GM21825 (cell line): ENCODE measurements around the gene ZNF444.
A peak's percentile ranks its signal among the peaks of the same experiment; 100 is the strongest.

Experiments
- ATAC-seq: cut with Tn5 transposase; IDR thresholded peaks from one replicate; pipeline ENCODE4 v1.9.1; 2021; ENCODE audit warnings: mild to moderate bottlenecking, moderate library complexity; ENCODE audit not compliant: unreplicated experiment

ZNF444 gene

DNA sequence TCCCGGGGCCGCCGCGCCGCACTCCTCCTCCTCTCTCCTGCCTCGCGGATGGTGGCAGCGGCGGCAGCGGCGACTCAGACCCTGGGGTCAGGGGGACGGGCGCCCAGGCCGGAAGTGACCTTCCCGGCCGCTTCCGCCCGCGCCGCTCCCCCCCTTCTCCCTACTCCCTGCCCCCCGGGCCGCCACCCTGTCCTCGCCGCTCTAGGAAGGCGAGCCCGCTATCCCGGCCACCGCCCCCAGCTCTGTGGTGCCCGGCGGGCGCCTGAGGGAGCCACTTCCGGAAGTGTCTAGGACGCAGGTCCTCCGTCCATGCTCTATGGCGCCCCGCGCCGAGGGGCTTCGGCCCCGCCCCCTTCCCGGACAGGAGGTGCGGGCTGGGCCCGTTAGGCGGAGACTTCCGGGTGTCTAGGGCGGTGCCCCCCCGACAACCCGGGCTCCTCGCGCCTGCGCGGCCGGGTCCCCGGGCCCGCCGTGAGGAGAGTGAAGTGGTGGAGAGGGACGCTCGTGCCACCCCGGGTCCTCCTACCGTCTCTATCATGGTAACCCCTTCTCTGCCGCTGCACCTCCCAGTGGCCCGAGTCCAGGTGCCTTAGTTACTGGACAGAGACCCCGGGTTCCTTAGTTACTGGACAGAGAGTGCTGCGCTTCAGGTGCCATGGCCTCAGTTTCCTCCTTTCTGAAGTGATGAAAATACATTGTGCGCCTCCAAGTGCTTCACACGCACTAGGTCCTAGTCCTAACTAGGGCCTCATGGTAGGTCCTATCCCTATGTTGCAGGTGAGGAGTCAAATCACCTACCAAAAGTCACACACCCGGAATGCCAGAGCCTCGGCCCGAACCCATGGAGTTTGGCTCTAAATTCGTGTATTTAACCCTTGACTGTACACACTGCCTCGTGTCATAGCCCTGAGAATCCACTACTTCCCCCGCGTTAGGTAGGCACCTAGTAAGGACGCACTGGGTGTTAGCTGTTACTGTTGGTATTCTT is 19.6 kb upstream of the ZNF444 start, which contains the start of gene ZNF787:
Gene ZNF787 (minus strand): TSS at position 116 of the 988 bp plus-strand sequence. CDS start 18,078 bp downstream, outside the sequence.
- ATAC-seq: peak; percentile 79

DNA sequence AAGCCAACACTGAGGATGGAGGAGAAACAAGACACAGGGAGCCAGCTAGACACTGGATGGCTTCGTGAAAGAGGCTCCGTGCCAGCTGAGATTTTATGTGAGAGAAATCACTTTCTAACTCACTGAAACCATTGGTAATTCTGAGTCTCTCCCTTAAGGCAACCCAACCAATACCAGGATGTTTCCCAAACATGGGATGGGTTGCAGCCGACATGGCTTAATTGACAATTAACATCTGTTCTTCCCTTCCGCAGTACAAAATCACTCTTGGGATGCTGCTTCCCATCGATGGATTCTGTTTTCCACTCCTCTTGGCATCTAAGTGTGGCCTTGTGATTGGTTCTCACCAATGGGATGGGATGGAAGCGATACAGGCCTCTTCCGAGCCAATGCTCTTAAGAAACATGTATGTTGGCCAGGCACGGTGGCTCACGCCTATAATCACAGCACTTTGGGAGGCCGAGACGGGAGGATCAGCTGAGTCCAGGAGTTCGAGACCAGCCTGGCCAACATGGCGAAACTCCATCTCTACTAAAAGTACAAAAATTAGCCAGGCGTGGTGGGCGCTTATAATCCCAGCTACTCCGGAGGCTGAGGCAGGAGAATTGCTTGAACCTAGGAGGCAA is 17.7 kb upstream of the ZNF444 start:
- ATAC-seq: no peak

DNA sequence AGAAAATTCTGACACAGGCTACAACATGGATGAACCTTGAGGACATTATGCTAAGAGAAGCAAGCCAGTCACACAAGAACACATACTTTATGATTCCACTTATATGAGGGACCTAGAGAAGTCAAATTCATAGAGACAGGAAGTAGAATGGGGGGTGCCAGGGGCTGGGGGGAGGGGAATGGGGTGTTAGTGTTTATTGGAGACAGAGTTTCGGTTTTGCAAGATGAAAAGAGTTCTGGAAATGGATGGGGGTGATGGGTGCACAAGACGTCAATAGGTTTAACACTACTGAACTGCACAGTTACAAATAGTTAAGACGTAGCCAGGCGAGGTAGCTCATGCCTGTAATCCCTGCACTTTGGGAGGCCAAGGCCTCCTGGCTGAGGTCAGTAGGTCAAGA is 16.5 kb upstream of the ZNF444 start:
- ATAC-seq: no peak

DNA sequence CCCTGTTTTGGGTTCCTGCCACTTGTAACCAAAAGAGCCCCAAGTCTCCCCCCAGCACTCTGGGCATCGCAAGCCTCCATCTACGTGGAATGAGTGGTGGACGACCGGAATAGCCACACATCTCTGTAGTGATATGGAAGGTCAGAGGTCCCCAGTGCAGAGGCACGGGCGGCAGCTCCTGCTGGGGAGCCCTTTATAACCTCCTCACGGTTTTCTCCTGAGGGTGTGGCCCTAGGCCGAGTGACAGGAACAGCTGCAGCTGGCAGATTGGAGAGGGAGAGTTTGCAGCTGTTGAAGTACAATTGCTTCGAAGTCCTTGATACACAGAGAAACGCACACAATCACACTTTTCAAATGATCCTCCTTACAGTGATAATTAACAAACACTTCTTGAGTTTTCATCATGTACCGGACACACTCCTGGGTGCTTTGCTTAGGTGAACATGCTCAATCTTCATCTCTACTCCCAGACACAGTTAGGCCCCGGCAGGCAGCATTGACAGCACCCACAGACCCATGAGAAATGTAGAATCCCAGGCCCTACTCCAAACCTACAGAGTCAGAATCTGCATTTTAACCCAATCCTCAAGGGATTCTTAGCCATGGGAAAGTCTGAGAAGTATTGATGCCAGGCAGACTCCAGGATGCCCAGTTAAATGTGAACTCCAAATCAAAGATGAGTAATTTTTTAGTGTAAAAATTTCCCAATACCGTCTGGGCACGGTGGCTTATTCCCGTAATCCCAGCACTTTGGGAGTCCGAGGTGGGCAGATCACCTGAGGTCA is 15.1 kb upstream of the ZNF444 start:
- ATAC-seq: no peak

DNA sequence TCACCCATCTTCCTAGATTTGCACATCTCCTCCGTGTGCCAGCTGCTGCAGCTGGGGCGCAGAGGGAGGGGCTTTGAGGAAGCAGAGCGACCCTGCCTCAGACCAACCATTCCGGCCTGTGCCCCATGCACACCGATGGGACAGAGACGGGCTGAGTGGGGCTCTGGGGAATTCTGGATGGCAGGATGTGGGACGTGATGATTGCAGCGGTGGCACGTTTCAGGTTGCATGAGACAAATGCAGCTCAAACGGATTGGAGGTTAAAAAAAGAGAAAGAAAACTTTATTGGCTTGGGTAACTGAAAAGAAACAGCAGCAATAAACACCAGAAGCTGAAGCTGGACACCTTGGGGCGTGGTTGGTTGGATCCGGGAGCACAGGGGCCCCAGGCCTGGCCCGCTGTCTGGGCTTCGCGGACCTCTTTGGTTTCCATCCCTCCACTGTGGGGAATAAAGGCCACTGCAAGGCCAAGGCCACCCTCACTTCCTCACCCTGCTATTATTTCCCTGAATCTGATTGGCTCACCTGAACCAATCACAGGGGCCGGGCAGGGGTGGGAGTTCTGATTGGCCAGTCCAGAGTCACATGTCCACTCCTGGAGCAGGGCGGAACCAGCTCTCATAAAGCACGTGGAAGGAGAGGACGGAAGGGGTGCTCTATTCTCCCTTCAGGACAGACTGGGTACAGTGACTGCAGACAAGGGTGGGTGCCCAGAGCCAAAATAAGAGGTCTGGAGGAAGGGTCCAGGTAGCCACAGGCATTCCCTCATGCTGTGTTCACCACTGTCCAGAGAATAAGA is 13.9 kb upstream of the ZNF444 start:
- no peak for ATAC-seq

DNA sequence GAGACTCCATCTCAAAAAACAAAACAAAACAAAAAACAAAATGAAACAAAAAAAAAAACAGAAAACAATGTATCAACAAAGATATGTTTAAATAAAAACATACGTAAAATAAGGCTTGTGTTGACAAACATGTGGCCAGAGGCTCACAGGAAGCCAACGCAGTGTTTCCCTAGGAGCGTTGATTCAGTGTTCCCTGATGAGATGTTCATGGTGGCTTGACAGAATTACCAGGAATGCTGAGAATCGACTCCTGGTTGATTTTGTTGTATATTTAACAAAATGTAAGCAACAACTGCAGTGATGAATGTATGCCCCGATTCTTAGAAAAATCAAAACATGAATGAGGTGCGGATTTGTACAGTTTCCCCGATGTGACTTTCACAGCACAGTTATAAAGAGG is 11.1 kb upstream of the ZNF444 start:
- ATAC-seq: no peak

DNA sequence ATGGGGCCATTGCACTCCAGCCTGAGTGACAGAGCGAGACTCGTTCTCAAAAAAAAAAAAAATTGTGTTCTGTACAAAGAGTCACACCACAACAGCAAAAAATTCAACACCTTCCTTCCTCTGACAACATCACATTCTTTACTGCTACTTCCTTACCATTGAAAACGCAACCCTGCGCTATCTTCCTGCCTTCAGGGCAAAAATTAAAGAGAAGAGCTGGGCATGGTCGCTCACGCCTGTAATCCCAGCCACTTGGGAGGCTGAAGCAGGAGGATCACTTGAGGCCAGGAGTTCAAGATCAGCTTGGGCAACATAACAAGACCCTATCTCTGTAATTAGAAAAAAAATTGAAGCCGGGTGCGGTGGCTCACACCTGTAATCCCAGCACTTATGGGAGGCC is 9.4 kb upstream of the ZNF444 start:
- ATAC-seq: no peak

DNA sequence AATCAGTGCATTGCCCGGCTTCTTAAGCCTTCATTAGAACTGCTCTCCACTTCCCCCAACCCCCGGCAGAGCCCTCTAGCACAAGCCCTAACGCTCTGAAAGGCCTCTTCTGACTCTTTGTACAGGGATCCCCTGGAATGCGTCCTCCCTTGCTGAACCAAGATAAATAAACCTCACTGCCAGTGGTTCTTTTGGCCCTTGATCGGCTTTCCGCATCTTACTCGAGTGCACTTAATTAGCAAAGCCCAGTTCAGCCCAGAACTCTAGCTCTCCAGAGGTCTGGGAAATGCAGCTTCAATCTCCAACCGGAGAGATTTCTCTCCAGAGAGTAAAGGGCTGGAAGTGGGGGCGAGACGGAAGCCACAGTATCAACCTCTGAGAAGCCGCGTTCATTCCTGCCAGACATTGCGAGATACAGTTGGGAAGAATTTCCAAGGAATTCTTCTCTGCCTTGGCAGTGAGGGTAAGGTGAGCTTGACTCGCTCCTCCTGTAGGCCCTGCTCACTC is 8.7 kb upstream of the ZNF444 start:
- ATAC-seq: no peak

DNA sequence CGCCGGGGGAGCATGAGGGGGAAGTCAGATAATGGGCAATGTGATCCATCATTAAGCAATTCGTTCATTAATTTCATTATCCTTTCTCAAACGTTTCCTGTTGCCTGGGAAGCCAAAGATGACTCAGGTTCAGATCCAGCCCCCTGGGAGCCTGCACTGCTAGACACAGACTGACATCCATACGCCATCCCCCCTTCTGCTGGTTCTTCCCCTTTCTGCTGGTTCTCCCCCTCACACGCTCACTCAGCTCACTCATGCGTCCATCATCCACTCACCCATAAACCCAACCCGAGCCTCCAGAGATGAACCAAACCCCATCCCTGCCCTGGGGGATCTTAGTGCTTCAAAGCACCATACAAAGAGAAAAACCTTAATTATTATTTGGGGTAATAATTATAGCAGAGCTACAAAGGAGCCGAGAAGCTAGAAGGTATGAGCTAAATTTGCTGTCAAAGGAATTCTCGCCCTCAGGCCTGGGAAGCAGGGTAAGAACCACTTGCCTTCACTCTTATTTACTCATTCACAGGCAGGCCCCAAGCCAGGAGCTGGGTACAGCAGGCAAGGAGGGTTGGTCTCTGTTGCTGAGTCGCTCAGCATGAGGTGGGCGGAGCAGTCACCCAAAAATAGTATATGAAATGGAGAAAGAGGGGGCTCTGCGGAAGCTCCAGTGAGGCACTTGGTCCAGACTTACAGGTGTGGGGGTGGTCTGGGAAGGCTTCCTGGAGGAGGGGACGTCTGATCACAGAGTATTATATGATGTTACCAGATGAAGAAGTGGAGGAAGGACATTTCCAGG is 7.0 kb upstream of the ZNF444 start:
- no peak for ATAC-seq

DNA sequence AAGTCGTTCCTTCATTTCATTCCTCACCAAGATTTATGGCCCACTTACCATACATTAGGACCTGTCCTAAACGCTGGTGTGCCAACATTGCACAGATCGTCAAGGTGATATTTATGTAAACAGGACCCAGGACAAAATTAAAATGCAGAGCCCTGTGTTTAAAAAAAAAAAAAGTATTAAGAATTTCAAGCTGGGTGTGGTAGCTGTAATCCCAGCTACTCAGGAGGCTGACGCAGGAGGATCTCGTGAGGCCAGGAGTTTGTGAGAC is 6.5 kb upstream of the ZNF444 start:
- ATAC-seq: no peak

DNA sequence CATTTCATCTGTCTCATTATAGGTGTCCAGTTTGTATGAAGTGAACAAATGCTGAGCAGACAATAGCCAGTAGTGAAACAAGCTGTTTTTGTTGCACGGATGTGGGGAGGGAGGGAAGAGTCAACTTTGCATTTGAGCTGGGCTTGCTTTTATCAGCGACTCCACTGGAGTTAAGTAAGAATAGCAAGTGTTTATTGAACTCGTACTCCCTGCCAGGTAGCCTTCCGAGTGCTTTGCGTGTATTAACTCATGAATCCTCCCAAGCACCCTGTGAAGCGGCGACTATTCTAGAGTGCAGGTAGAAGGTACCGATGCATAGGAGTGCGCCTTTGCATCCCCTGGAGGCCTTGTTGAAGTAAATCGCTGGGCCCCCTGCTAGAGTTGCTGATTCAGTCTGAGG is 4.7 kb upstream of the ZNF444 start:
- no peak for ATAC-seq

DNA sequence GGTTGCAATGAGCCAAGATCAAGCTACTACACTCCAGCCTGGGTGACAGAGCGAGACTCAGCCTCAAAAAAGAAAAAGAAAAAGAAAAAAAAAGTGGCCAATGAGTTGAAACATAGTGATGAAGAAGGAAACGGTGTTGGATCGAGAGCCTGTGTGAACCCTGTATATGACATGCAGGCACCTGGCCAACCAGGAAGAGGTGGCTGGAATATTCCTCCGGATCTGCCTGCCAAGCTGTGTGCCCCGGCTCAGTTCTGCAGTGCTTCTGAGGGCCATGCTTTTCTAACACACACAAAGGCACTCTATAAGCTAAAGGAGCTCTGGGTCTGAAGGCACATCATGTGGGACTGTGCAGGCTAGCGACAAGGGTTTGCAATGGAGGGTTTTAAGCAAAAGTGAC is 3.7 kb upstream of the ZNF444 start:
- ATAC-seq: no peak

DNA sequence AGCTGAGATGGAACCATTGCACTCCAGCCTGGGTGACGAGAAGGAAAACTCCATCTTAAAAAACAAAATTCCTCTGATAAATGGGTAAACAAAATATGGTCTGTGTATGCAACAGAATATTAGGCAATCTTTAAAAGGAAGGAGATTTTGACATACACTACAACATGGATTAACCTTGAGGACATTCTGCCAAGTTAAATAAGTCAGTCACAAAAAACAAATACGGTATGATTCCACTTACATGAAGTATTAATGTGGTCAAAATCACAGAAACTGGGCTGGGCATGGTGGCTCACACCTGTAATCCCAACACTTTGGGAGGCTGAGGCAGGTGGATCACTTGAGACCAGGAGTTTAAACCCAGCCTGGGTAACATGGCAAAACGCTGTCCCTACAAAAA is 3.0 kb upstream of the ZNF444 start:
- ATAC-seq: no peak

DNA sequence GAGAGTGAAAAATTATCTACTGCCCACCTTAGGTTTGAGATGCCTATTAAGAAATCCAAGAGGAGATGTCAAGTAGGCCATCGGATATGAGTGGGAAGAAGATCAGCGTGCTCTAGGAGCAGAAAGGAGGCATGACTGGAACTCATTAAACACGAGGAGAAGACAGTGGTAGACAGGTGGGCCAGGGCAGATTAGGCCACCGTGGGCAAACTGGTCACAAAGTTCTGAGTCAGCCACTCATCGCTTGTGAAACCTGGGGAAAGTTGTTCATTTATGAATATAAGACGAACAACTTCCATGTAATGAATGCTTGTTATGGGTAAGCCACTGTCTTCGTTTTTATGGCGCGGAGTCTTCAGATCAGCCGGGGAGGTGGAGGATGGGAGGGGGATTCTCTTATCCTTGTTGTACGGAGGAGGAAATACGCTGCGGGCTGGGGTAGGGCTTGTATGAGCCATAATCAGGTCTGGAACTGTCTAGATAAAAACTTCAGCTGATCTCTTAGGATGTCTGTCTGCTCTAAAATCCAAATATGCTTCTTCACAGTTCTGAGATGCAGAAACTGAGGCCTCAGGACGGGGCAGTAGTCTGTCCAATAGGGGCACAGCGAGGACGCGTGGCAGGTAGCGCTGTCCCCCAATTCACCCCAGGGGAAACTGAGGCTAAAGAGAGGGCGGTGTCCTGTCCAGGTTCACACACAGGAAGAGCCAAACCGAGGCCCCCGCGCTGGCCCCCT is 1.1 kb upstream of the ZNF444 start:
- no peak for ATAC-seq

DNA sequence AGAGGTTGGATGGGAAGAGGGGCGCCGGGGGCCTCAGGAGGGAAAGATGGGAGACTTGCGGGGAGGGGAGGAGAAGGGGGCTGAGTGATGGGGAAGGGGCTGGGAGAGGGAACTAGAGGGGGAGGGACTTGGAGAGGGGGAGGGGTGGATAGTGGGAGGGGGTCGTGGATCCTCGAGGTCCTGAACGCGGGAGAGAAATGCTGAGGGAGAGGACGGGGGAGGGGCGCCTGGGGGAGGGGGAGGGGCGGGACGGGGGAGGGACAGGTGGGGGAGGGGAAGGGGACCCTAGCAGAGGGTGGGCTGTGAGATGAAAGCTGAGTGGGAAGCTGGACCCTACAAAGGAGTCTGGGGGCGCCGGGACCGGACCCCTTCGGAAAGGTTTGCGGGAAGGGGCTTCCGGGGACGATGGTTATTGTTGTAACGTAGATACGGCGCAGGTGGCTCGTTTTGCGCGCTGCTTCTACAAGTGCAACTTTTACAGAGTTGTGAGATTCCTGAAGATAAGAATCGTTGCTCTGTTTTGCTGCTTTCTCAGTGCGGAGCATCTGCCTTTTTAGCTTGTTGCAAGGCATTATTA is 418 bp downstream of the ZNF444 start:
- no peak for ATAC-seq

DNA sequence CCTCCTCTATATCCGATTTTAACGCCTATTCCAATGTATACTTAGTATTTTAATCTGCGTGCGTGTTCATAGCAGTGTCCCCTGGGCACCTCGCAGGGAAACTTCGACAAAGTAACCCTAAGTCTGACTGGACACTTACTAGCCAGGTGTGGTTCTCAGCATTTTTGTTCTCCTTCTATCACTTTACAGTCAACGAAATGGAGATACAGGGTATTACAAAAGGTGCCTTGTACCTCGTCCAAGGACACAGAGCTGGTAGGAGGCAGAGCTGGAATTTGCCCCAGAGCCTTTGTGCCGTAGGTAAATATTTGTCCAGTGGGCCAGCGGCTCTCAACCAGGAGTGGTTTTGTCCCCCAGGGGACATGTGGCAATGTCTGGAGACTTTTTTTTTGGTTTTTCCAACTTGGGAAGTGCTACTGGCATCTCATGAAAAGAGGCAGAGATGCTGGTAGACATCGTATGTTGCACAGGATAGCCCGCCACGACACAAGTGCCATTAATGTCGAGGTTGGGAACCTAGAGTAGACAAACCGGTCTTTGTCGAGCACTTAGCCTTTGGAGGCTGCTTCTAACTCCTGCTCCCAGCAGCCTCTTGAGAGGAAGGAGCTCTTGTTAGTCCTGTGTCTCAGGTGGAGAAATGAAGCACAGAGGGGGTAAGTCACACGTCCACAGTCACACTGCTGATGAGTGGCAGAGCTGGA is 1.1 kb downstream of the ZNF444 start:
- no peak for ATAC-seq

DNA sequence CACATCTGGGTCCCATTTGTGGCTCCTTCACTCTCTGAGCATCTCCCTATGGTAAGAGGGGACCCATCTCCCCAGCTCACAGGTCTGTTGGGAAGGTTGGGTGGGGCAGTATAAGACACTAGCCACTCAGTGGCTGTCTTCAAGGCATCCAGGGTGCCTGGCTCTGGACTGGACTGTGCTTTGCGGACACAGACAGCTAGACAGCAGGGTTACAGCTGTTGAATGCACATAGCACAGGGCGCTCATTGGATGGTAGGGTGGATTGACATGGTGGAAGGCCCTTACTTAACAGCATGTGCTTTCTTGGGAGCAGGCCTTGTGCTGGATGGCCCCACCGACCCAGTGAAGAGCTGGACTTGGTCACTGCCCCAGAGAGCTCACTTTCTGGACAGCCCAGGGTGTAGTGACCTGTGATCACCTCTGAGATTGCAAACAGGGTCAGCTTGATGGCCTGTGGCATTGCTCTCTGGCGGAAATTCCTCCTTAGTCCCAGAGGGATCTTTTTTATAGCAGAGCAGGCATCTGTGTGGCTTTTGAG is 1.9 kb downstream of the ZNF444 start:
- ATAC-seq: no peak

DNA sequence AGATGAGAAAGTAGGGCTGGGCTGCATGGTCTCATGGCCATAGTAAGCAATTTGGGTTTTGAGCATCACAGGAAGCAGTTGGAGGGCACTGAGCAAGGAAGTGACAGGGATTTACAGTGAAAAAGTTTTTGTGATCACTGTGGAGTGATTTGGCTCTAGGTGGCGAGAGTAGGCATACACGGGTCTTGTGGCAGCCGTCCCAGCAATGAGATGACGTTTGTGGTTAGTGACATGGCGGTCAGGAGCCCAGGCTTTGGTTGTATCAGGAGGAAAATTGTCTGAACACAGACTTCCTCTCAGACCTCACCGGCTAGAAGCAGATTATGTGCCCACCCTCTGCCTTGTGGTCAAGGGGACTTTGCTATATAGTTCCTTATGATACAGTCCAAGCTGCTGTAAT is 3.3 kb downstream of the ZNF444 start:
- ATAC-seq: no peak
